Astrocyte (in vitro differentiated cells and primary cell): ENCODE measurements around the gene COL9A1. TPM values are rescaled to one million over a fixed set of nuclear protein-coding genes. Genes with fewer than 3 reads are reported as not detected.
"Not testable (repeated sequence)": the region's sequence is repeated elsewhere in the genome, so short reads cannot be mapped to it uniquely, and the experiment has no call there.

Source experiments
- DNase-seq: peaks from one replicate; pipeline ENCODE4 v3.0.0-alpha.2; 2010; ENCODE audit warnings: low read depth
- FAIRE-seq: peaks from 2 replicates; lab custom pipeline; 2011; peaks lifted over from hg19 to GRCh38; lab: Jason Lieb, UNC
- H2AFZ ChIP-seq: 2 replicates; pipeline ENCODE4 v1.6.0; 2012; ENCODE audit warnings: low read depth, low read length, inconsistent platforms
- H3K27ac ChIP-seq: 2 replicates; pipeline ENCODE4 v1.5.1; 2011; ENCODE audit warnings: low read depth, low read length, inconsistent platforms
- H3K27me3 ChIP-seq: 2 replicates; pipeline ENCODE4 v1.6.0; 2011; ENCODE audit warnings: low read length, inconsistent platforms; ENCODE audit not compliant: insufficient read depth
- H3K36me3 ChIP-seq: 2 replicates; pipeline ENCODE4 v1.5.1; 2011; ENCODE audit warnings: low read length, inconsistent platforms; ENCODE audit not compliant: insufficient read depth
- H3K4me1 ChIP-seq: 2 replicates; pipeline ENCODE4 v1.5.1; 2011; ENCODE audit warnings: low read length, inconsistent platforms; ENCODE audit not compliant: insufficient read depth
- H3K4me2 ChIP-seq: 2 replicates; pipeline ENCODE4 v1.6.0; 2012; ENCODE audit warnings: low read length, inconsistent platforms
- H3K4me3 ChIP-seq: 2 replicates; pipeline ENCODE4 v1.5.1; 2011; ENCODE audit warnings: low read depth, mild to moderate bottlenecking, low read length, inconsistent platforms; ENCODE audit not compliant: insufficient read depth
- H3K79me2 ChIP-seq: 2 replicates; pipeline ENCODE4 v1.6.0; 2012; ENCODE audit warnings: mild to moderate bottlenecking, low read length, inconsistent platforms; ENCODE audit not compliant: insufficient read depth
- H3K9ac ChIP-seq: 2 replicates; pipeline ENCODE4 v1.6.0; 2012; ENCODE audit warnings: mild to moderate bottlenecking, low read length, inconsistent platforms
- H3K9me3 ChIP-seq: 2 replicates; pipeline ENCODE4 v1.5.1; 2012; ENCODE audit warnings: low read depth, mild to moderate bottlenecking, low read length, inconsistent platforms; ENCODE audit not compliant: insufficient read depth
- H4K20me1 ChIP-seq: 2 replicates; pipeline ENCODE4 v1.6.0; 2012; ENCODE audit warnings: low read length, inconsistent platforms; ENCODE audit not compliant: insufficient read depth
- H3K27ac Mint-ChIP-seq: one replicate; pipeline ENCODE4 v1.8.0; 2021; ENCODE audit warnings: mild to moderate bottlenecking, mixed read lengths; ENCODE audit not compliant: unreplicated experiment
- H3K27me3 Mint-ChIP-seq: one replicate; pipeline ENCODE4 v1.8.0; 2021; ENCODE audit warnings: low read depth, mixed read lengths; ENCODE audit not compliant: unreplicated experiment
- H3K36me3 Mint-ChIP-seq: one replicate; pipeline ENCODE4 v1.8.0; 2021; ENCODE audit warnings: low read depth, mixed read lengths; ENCODE audit not compliant: unreplicated experiment
- H3K4me1 Mint-ChIP-seq: one replicate; pipeline ENCODE4 v1.8.0; 2021; ENCODE audit warnings: low read depth, mixed read lengths; ENCODE audit not compliant: unreplicated experiment
- H3K4me3 Mint-ChIP-seq: one replicate; pipeline ENCODE4 v1.8.0; 2021; ENCODE audit warnings: mild to moderate bottlenecking, moderate library complexity, mixed read lengths; ENCODE audit not compliant: unreplicated experiment
- H3K9me3 Mint-ChIP-seq: one replicate; pipeline ENCODE4 v1.8.0; 2021; ENCODE audit warnings: mild to moderate bottlenecking, mixed read lengths; ENCODE audit not compliant: unreplicated experiment
- CTCF ChIP-seq: IDR thresholded peaks from 2 replicates; pipeline ENCODE4 v1.5.1; 2011; ENCODE audit warnings: low read depth, mild to moderate bottlenecking, inconsistent platforms, low read length, moderate library complexity; ENCODE audit not compliant: insufficient read depth
- EZH2 ChIP-seq: IDR thresholded peaks from 2 replicates; pipeline ENCODE4 v1.6.1; 2012; ENCODE audit warnings: mild to moderate bottlenecking, low read length, inconsistent platforms; ENCODE audit not compliant: insufficient read depth
- total RNA-seq: library from RNA; stranded (reverse); gene quantifications from 2 replicates; pipeline ENCODE4 v1.2.1, GENCODE V29; 2021

Gene COL9A1
- total RNA-seq, 1 donor from 2014 or later: 0.11 TPM

- no peaks in the 10 kb centered on the region for H3K79me2 ChIP-seq
- H3K9me3 Mint-ChIP-seq: no peaks in the 10 kb centered on the region
- no peak overlapping the region for H3K27ac ChIP-seq
- peaks cover 7% of the 10 kb centered on the region for H3K4me1 Mint-ChIP-seq
- peaks cover 14% of the 10 kb centered on the region for H4K20me1 ChIP-seq
- H3K4me3 ChIP-seq: no peak overlapping the region
- H2AFZ ChIP-seq: no peak overlapping the region
- H3K4me1 ChIP-seq: peaks cover 3% of the 10 kb centered on the region
- H3K4me2 ChIP-seq: no peak overlapping the region
- no peak for FAIRE-seq
- H3K27me3 ChIP-seq: peaks cover 68% of the 10 kb centered on the region
- peaks cover 54% of the 10 kb centered on the region for H3K27me3 Mint-ChIP-seq
- H3K9me3 ChIP-seq: no peaks in the 10 kb centered on the region
- no peak overlapping the region for H3K27ac Mint-ChIP-seq
- no peak overlapping the region for H3K9ac ChIP-seq
- no peaks in the 10 kb centered on the region for H3K36me3 Mint-ChIP-seq
- TF ChIP-seq CTCF: no peak
- TF ChIP-seq EZH2: no peak
- no peaks in the 10 kb centered on the region for H3K36me3 ChIP-seq
- DNase-seq: no peak
- H3K4me3 Mint-ChIP-seq: no peak overlapping the region
These were observed 6.4 kb upstream of the COL9A1 start for GRCh38 chr6:70309243-70309642.

GRCh38 chr6:70308142-70308541 lies 5.3 kb upstream of the COL9A1 start:
- H3K27me3 ChIP-seq: peaks cover 68% of the 10 kb centered on the region
- H3K9me3 Mint-ChIP-seq, FAIRE-seq: not testable (repeated sequence)

GRCh38 chr6:70307008-70307407 lies 4.1 kb upstream of the COL9A1 start:
- H3K4me1 Mint-ChIP-seq: peaks cover 3% of the 10 kb centered on the region
- no peaks in the 10 kb centered on the region for H3K9me3 Mint-ChIP-seq
- Histone ChIP-seq H3K4me3 (no peak overlapping the region), H3K4me1 (no peaks in the 10 kb centered on the region), H2AFZ (no peak overlapping the region), H3K9me3 (no peaks in the 10 kb centered on the region), H3K27ac (no peak overlapping the region), H3K4me2 (no peak overlapping the region), H3K36me3 (no peaks in the 10 kb centered on the region), H4K20me1 (peaks cover 14% of the 10 kb centered on the region), H3K79me2 (no peaks in the 10 kb centered on the region), H3K27me3 (peaks cover 71% of the 10 kb centered on the region), H3K9ac (no peak overlapping the region)
- no peak for FAIRE-seq
- H3K27me3 Mint-ChIP-seq: peaks cover 64% of the 10 kb centered on the region
- H3K4me3 Mint-ChIP-seq: no peak overlapping the region
- H3K36me3 Mint-ChIP-seq: no peaks in the 10 kb centered on the region
- no peak for TF ChIP-seq EZH2
- TF ChIP-seq CTCF: no peak
- no peak overlapping the region for H3K27ac Mint-ChIP-seq
- DNase-seq: no peak

More at GRCh38 chr6:70308142-70308541, 5.3 kb upstream of the COL9A1 start:
- not testable (repeated sequence) for H3K9ac ChIP-seq, H3K79me2 ChIP-seq, H3K27ac Mint-ChIP-seq, H3K4me3 Mint-ChIP-seq, H3K36me3 ChIP-seq, H2AFZ ChIP-seq, H3K4me1 ChIP-seq, H3K4me2 ChIP-seq, H3K4me3 ChIP-seq, H3K27ac ChIP-seq, DNase-seq, H3K9me3 ChIP-seq, H3K4me1 Mint-ChIP-seq, H3K36me3 Mint-ChIP-seq
- H4K20me1 ChIP-seq: peaks cover 14% of the 10 kb centered on the region
- peaks cover 55% of the 10 kb centered on the region for H3K27me3 Mint-ChIP-seq
